CD4-positive, alpha-beta T cell (primary cell): Measurements from ENCODE around the gene TMEM151B. TPM values are rescaled to one million over a fixed set of nuclear protein-coding genes. Genes with fewer than 3 reads are reported as not detected.

Experiments
- ATAC-seq: fragments of 200-7000 bp; cut with Tn5 transposase; one replicate; pipeline ENCODE4 v1.10.0; 2022; ENCODE audit warnings: mild to moderate bottlenecking; ENCODE audit not compliant: poor library complexity
- CTCF ChIA-PET: fragments of 350-600 bp; sonication (Branson Sonifier 250); formaldehyde crosslinking; loops from one replicate; lab custom pipeline; 2021; ENCODE audit warnings: antibody characterized with exemption, inconsistent platforms; lab: Charles Lee
- POLR2A ChIA-PET: fragments of 350-600 bp; sonication (Branson Sonifier 250); formaldehyde crosslinking; loops from one replicate; lab custom pipeline; 2021; ENCODE audit warnings: antibody characterized with exemption, inconsistent platforms; lab: Charles Lee
- DNase-seq, 14 experiments: peaks; one replicate each; pipeline ENCODE4 v3.0.0-alpha.2; 2013 to 2020; ENCODE audit warnings: mixed read lengths in 2 of 14
- H3K27ac ChIP-seq, 2 donors: one replicate each; pipeline versions ENCODE4 v1.5.1 to v1.7.0; 2013; ENCODE audit warnings: low read length in 2 of 2, low read depth in 1 of 2, mild to moderate bottlenecking in 1 of 2
- H3K27me3 ChIP-seq, 2 experiments: 1 replicate in 1 of 2; 2 replicates in 1 of 2; pipeline versions ENCODE4 v1.6.1 to v1.7.0; 2013; ENCODE audit warnings: low read length in 2 of 2, control low read depth in 1 of 2, mild to moderate bottlenecking in 1 of 2, moderate library complexity in 1 of 2; ENCODE audit not compliant: insufficient read depth in 2 of 2, control insufficient read depth in 1 of 2
- H3K36me3 ChIP-seq: one replicate; pipeline ENCODE4 v1.6.1; 2013; ENCODE audit warnings: low read length, control low read depth; ENCODE audit not compliant: insufficient read depth
- H3K4me1 ChIP-seq: one replicate; pipeline ENCODE4 v1.6.1; 2013; ENCODE audit warnings: low read length, control low read depth; ENCODE audit not compliant: insufficient read depth
- H3K4me3 ChIP-seq: one replicate; pipeline ENCODE4 v1.5.1; 2013; ENCODE audit warnings: mild to moderate bottlenecking, low read length, moderate library complexity
- H3K9me3 ChIP-seq, 2 experiments: 1 replicate in 1 of 2; 2 replicates in 1 of 2; pipeline versions ENCODE4 v1.6.1 to v1.7.0; 2013; ENCODE audit warnings: low read length in 2 of 2, mild to moderate bottlenecking in 2 of 2, control low read depth in 1 of 2, moderate library complexity in 1 of 2; ENCODE audit not compliant: control insufficient read depth in 1 of 2, insufficient read depth in 1 of 2
- H3K27ac Mint-ChIP-seq: one replicate; pipeline ENCODE4 v1.8.0; 2020; ENCODE audit warnings: mixed read lengths
- H3K27me3 Mint-ChIP-seq: one replicate; pipeline ENCODE4 v1.8.0; 2021; ENCODE audit warnings: mixed read lengths
- H3K36me3 Mint-ChIP-seq: one replicate; pipeline ENCODE4 v1.8.0; 2021; ENCODE audit warnings: low read depth, mixed read lengths
- H3K4me1 Mint-ChIP-seq: one replicate; pipeline ENCODE4 v1.8.0; 2021; ENCODE audit warnings: low read depth, mixed read lengths
- H3K4me3 Mint-ChIP-seq: one replicate; pipeline ENCODE4 v1.8.0; 2020; ENCODE audit warnings: mild to moderate bottlenecking, mixed read lengths
- H3K9me3 Mint-ChIP-seq: one replicate; pipeline ENCODE4 v1.8.0; 2020; ENCODE audit warnings: mixed read lengths
- CTCF ChIP-seq: fragments of 200-600 bp; IDR thresholded peaks from one replicate; pipeline ENCODE4 v1.8.0; 2022; ENCODE audit warnings: antibody characterized with exemption, mild to moderate bottlenecking
- intact Hi-C, 2 experiments: fragments of 100-400 bp; cut with DNase I in 1 of 2; cut with micrococcal nuclease in 1 of 2; formaldehyde crosslinking; loops; one replicate each; pipeline versions ENCODE4 v1.15.1 to v1.9.0; 2023 to 2025; cut with DNase I, micrococcal nuclease
- total RNA-seq, 174 experiments: library from RNA in 2 of 174; stranded (reverse) in 2 of 174; gene quantifications; one replicate each; pipeline ENCODE4 v1.2.3 and lab custom pipeline; 2021 to 2026

Gene TMEM151B
- total RNA-seq, 2 experiments from 2014 or later, result not detected

GRCh38 chr6:44291841-44292240, 21.6 kb downstream of the TMEM151B start:
- intact Hi-C loops, result no loop called here
- Histone ChIP-seq H3K4me3 (no peak overlapping the region), H3K27me3 (peaks cover 65 to 73% of the 10 kb centered on the region in 2 experiments), H3K9me3 (peaks cover 0 to 4% of the 10 kb centered on the region in 2 experiments), H3K4me1 (peaks cover 2% of the 10 kb centered on the region), H3K36me3 (no peaks in the 10 kb centered on the region), H3K27ac (no peak overlapping the region)
- DNase-seq (no peak), ATAC-seq (no peak)
- H3K4me3 Mint-ChIP-seq, result no peak overlapping the region
- POLR2A ChIA-PET, result no interaction called here
- H3K4me1 Mint-ChIP-seq, result peaks cover 6% of the 10 kb centered on the region
- H3K9me3 Mint-ChIP-seq, result no peaks in the 10 kb centered on the region
- H3K36me3 Mint-ChIP-seq, result no peaks in the 10 kb centered on the region
- TF ChIP-seq CTCF, result no peak
- CTCF ChIA-PET, result interaction anchor here (1.8 kb wide), 1 partner anchor 13 kb away, joined by 6 read pairs; no protein-coding TSS in a partner anchor
- no peak overlapping the region for H3K27ac Mint-ChIP-seq
- peaks cover 90% of the 10 kb centered on the region for H3K27me3 Mint-ChIP-seq

- intact Hi-C loops, result no loop called here
- no peak for TF ChIP-seq CTCF
- Histone ChIP-seq H3K27me3 (peaks cover 61 to 76% of the 10 kb centered on the region in 2 experiments), H3K36me3 (no peaks in the 10 kb centered on the region), H3K27ac (no peak overlapping the region), H3K4me1 (peaks cover 11% of the 10 kb centered on the region), H3K4me3 (no peak overlapping the region), H3K9me3 (peaks cover 0 to 9% of the 10 kb centered on the region in 2 experiments)
- POLR2A ChIA-PET, result no interaction called here
- CTCF ChIA-PET, result interaction anchor here (1.8 kb wide), 1 partner anchor 12 kb away, joined by 6 read pairs; no protein-coding TSS in a partner anchor
- DNase-seq (no peak), ATAC-seq (no peak)
- peaks cover 83% of the 10 kb centered on the region for H3K27me3 Mint-ChIP-seq
- H3K4me3 Mint-ChIP-seq, result no peak overlapping the region
- H3K4me1 Mint-ChIP-seq, result peaks cover 12% of the 10 kb centered on the region
- H3K36me3 Mint-ChIP-seq, result no peaks in the 10 kb centered on the region
- no peaks in the 10 kb centered on the region for H3K9me3 Mint-ChIP-seq
- H3K27ac Mint-ChIP-seq, result no peak overlapping the region
Observed at GRCh38 chr6:44292661-44293365, 22.6 kb downstream of the TMEM151B start.

- Mint-ChIP-seq H3K27me3 (peaks cover 66% of the 10 kb centered on the region), H3K27ac (no peak overlapping the region)
- H3K27me3 ChIP-seq, result peaks cover 51 to 65% of the 10 kb centered on the region in 2 experiments
Observed at GRCh38 chr6:44294832-44295791, 24.9 kb downstream of the TMEM151B start.

More at GRCh38 chr6:44294832-44295791, 24.9 kb downstream of the TMEM151B start:
- no peak for ATAC-seq
- Mint-ChIP-seq H3K9me3 (no peaks in the 10 kb centered on the region), H3K4me1 (peaks cover 15% of the 10 kb centered on the region), H3K36me3 (peaks cover 2% of the 10 kb centered on the region), H3K4me3 (no peak overlapping the region)
- H3K4me3 ChIP-seq, result no peak overlapping the region
- H3K36me3 ChIP-seq, result no peaks in the 10 kb centered on the region
- peaks cover 16% of the 10 kb centered on the region for H3K4me1 ChIP-seq
- no peak overlapping the region for H3K27ac ChIP-seq
- intact Hi-C loops, result no loop called here
- peaks cover 0 to 5% of the 10 kb centered on the region in 2 experiments for H3K9me3 ChIP-seq
- no peak for DNase-seq
- ChIA-PET POLR2A (interaction anchor here (1.5 to 4.0 kb wide), 2 partner anchors 18 to 48 kb away, joined by 4 to 18 read pairs; partner anchors contain the start of gene AARS2), CTCF (interaction anchor here (1.2 to 3.1 kb wide), 3 partner anchors 10 to 27 kb away, joined by 4 to 12 read pairs (median 5); partner anchors contain the start of gene AARS2)
- TF ChIP-seq CTCF, result no peak
